ENCODE measurements around the gene PTPN9.

- TF ChIP-seq CTCF (conservative IDR thresholded peaks at IDR 0.05; ENCODE audit: low read depth, low read length) (no peak), RAD21 (IDR thresholded peaks at IDR 0.05; ENCODE audit: low read length) (no peak), CHD1 (IDR thresholded peaks at IDR 0.05; ENCODE audit: low read depth, low read length) (no peak), NFE2L2 (IDR thresholded peaks at IDR 0.05; ENCODE audit: low read depth, low read length) (no peak), MAFK (IDR thresholded peaks at IDR 0.05; ENCODE audit: low read depth, low read length) (no peak), USF2 (IDR thresholded peaks at IDR 0.05; ENCODE audit: low read depth, low read length) (no peak), MAZ (IDR thresholded peaks at IDR 0.05; ENCODE audit: borderline replicate concordance, low read depth, low read length) (no peak), BHLHE40 (IDR thresholded peaks at IDR 0.05; ENCODE audit: low read depth, low read length) (no peak), POLR2A (IDR thresholded peaks at IDR 0.05; ENCODE audit: low read depth, low read length) (0 out of 2 replicates have a peak, but pooled peaks have one; percentile 42)
Observed at GRCh38 chr15:75455982-75456531, 123.1 kb downstream of the PTPN9 start.
